Esophagus (tissue), 2 donors: ENCODE measurements around the gene APLF. TPM values are rescaled to one million over a fixed set of nuclear protein-coding genes. Genes with fewer than 3 reads are reported as not detected.
"Not testable (repeated sequence)": the region's sequence is repeated elsewhere in the genome, so short reads cannot be mapped to it uniquely, and the experiment has no call there.

Experiments used
- H3K27ac ChIP-seq, 2 donors: one replicate each; pipeline ENCODE4 v1.5.1; 2013; ENCODE audit warnings: low read depth in 2 of 2, mild to moderate bottlenecking in 2 of 2, inconsistent platforms in 1 of 2, low read length in 1 of 2, moderate library complexity in 1 of 2
- H3K27me3 ChIP-seq, 2 donors: one replicate each; pipeline ENCODE4 v1.6.1; 2013; ENCODE audit warnings: low read length in 2 of 2, control low read depth in 1 of 2, mild to moderate bottlenecking in 1 of 2; ENCODE audit not compliant: insufficient read depth in 2 of 2, control insufficient read depth in 1 of 2
- H3K36me3 ChIP-seq, 2 donors: one replicate each; pipeline ENCODE4 v1.6.1; 2013; ENCODE audit warnings: low read length in 1 of 2; ENCODE audit not compliant: control insufficient read depth in 2 of 2, insufficient read depth in 2 of 2
- H3K4me1 ChIP-seq, 2 donors: one replicate each; pipeline ENCODE4 v1.6.1; 2013; ENCODE audit warnings: low read length in 1 of 2; ENCODE audit not compliant: control insufficient read depth in 2 of 2, insufficient read depth in 2 of 2
- H3K4me3 ChIP-seq, 2 donors: one replicate each; pipeline ENCODE4 v1.5.1; 2013; ENCODE audit warnings: low read length in 2 of 2, mild to moderate bottlenecking in 2 of 2, low read depth in 1 of 2, moderate library complexity in 1 of 2
- H3K9me3 ChIP-seq, 2 donors: one replicate each; pipeline ENCODE4 v1.6.1; 2013; ENCODE audit warnings: mild to moderate bottlenecking in 2 of 2, low read depth in 1 of 2, low read length in 1 of 2, moderate library complexity in 1 of 2; ENCODE audit not compliant: control insufficient read depth in 2 of 2, insufficient read depth in 1 of 2
- WGBS, 2 donors: extraction: QIAGEN DNeasy Blood & Tissue Kit; methylation state at CpG; one replicate each; pipeline ENCODE4 v1.1.7; 2013; 5-methylcytosine and 5-hydroxymethylcytosine counted together
- polyA plus RNA-seq, 2 donors: library from polyadenylated mRNA; stranded (reverse); fragments of 200-250 nt; gene quantifications; one replicate each; pipeline ENCODE4 v1.2.3, GENCODE V29; 2013
- donor health status: healthy with polysubstance abuse.
- donor health status: Bipolar disorder and iron deficiency.

APLF gene
- polyA plus RNA-seq, 2 donors = 1.1 to 1.3 TPM

DNA sequence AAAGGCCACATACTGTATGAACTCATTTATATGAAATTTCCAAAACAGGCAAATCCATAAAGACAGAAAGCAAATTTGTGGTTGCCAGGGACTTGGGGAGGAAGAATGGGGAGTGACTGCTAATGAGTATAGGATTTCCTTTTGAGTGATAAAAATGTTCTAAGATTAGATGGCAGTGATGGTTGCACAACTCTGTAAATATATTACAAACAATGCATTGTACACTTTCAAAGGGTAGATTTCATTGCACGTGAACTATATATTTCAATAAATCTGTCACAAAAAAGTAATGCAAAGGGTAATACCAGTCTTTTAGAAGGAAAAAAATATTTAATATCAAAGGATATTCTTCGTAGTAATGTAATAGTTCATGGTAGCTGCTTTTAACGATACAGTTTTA, 112.3 kb downstream of the APLF start:
- no peak overlapping the region for H3K27ac ChIP-seq
- no peaks in the 10 kb centered on the region for H3K9me3 ChIP-seq
- 89 to 92% methylated on average over 3 of the region's 3 CpGs for WGBS, 2 donors
- no peaks in the 10 kb centered on the region for H3K27me3 ChIP-seq
- no peaks in the 10 kb centered on the region for H3K4me1 ChIP-seq
- H3K36me3 ChIP-seq = no peaks in the 10 kb centered on the region
- H3K4me3 ChIP-seq = no peak overlapping the region

GRCh38 chr2:68588589-68588988, 121.2 kb downstream of the APLF start:
- WGBS, 2 donors = 48 to 52% methylated on average over 2 of the region's 2 CpGs
- no peaks in the 10 kb centered on the region for H3K4me1 ChIP-seq

DNA sequence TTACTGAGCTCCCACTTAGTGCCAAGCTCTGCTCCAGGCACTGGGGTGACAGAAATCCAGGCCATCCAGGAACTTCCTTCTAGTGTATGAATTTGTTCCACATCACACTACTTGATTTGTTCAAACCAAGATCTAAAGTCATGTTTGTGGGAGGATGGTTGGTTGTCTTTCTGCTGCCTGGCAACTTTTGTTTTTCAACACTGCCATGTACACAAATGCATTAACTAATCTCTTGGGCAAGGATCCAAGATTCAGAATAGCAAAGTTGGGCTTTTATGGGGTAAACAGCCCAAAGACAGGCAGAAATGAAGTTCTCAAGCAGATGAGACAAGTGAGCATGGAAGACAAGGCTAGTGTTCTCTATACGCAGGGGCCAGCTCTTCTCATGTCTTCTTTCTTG, 122.6 kb downstream of the APLF start:
- Histone ChIP-seq H3K27me3 (no peaks in the 10 kb centered on the region), H3K4me1 (no peaks in the 10 kb centered on the region), H3K27ac (no peak overlapping the region), H3K9me3 (no peaks in the 10 kb centered on the region), H3K4me3 (no peak overlapping the region), H3K36me3 (no peaks in the 10 kb centered on the region)
- WGBS, 2 donors = 62 to 77% methylated on average over 1 of the region's 1 CpG

More at GRCh38 chr2:68588589-68588988, 121.2 kb downstream of the APLF start:
- H3K27ac ChIP-seq = no peak overlapping the region
- H3K27me3 ChIP-seq = no peaks in the 10 kb centered on the region
- no peaks in the 10 kb centered on the region for H3K36me3 ChIP-seq
- no peaks in the 10 kb centered on the region for H3K9me3 ChIP-seq
- no peak overlapping the region for H3K4me3 ChIP-seq

- Histone ChIP-seq H3K4me3 (no peak overlapping the region), H3K36me3 (no peaks in the 10 kb centered on the region), H3K27ac (no peak overlapping the region), H3K9me3 (no peaks in the 10 kb centered on the region), H3K27me3 (no peaks in the 10 kb centered on the region), H3K4me1 (no peaks in the 10 kb centered on the region)
- WGBS, 2 donors = 46 to 64% methylated on average over 1 of the region's 1 CpG
Measured at GRCh38 chr2:68590702-68591101, 123.3 kb downstream of the APLF start.

DNA sequence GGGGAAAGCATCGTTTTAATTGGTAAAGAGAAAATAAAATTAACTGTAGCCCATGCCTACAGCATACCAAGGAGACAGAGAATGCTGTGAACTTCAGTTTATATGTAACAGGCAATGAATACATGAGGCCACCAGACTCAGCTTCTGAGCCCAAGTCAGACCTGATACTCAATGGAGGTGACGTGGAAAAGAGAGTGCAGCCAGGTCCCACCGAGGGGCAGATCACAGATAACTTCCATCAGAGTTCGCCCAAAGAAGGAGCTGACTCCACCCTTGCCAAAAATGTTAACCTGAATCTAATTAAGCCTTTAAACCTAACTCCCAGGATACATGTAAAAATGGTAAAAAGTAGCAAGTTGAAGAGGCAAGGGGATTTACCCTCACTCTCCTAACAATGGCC, 123.8 kb downstream of the APLF start:
- no peak overlapping the region for H3K27ac ChIP-seq
- no peaks in the 10 kb centered on the region for H3K9me3 ChIP-seq
- no peak overlapping the region for H3K4me3 ChIP-seq
- 83 to 85% methylated on average over 4 of the region's 4 CpGs for WGBS, 2 donors
- no peaks in the 10 kb centered on the region for H3K36me3 ChIP-seq
- H3K27me3 ChIP-seq = no peaks in the 10 kb centered on the region
- H3K4me1 ChIP-seq = no peaks in the 10 kb centered on the region

- Histone ChIP-seq H3K27me3 (no peaks in the 10 kb centered on the region), H3K9me3 (no peaks in the 10 kb centered on the region), H3K27ac (no peak overlapping the region), H3K4me3 (no peak overlapping the region), H3K36me3 (no peaks in the 10 kb centered on the region), H3K4me1 (no peaks in the 10 kb centered on the region)
- 89 to 97% methylated on average over 1 of the region's 1 CpG for WGBS, 2 donors
Measured at GRCh38 chr2:68594041-68594440, 126.7 kb downstream of the APLF start.

- 28 to 40% methylated on average over 5 of the region's 5 CpGs for WGBS, 2 donors
- H3K36me3 ChIP-seq = no peaks in the 10 kb centered on the region
- no peak overlapping the region for H3K27ac ChIP-seq
Measured at GRCh38 chr2:68594674-68595492, 127.5 kb downstream of the APLF start.

GRCh38 chr2:68595493-68595785, 128.1 kb downstream of the APLF start:
- 78 to 79% methylated on average over 2 of the region's 2 CpGs for WGBS, 2 donors
- not testable (repeated sequence) for H3K4me1 ChIP-seq, H3K4me3 ChIP-seq, H3K36me3 ChIP-seq, H3K9me3 ChIP-seq, H3K27ac ChIP-seq, H3K27me3 ChIP-seq

More at GRCh38 chr2:68594674-68595492, 127.5 kb downstream of the APLF start:
- no peaks in the 10 kb centered on the region for H3K9me3 ChIP-seq
- H3K27me3 ChIP-seq = no peaks in the 10 kb centered on the region
- no peak overlapping the region for H3K4me3 ChIP-seq
- no peaks in the 10 kb centered on the region for H3K4me1 ChIP-seq

DNA sequence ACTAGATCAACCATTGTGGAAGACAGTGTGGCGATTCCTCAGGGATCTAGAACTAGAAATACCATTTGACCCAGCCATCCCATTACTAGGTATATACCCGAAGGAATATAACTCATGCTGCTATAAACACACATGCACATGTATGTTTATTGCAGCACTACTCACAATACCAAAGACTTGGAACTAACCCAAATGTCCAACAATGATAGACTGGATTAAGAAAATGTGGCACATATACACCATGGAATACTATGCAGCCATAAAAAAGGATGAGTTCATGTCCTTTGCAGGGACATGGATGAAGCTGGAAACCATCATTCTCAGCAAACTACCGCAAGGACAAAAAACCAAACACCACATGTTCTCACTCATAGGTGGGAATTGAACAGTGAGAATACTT, 133.1 kb downstream of the APLF start:
- H3K9me3 ChIP-seq, H3K36me3 ChIP-seq, H3K27ac ChIP-seq, H3K4me1 ChIP-seq, H3K4me3 ChIP-seq, H3K27me3 ChIP-seq: not testable (repeated sequence)
- 90% methylated on average over 3 of the region's 3 CpGs for WGBS, 2 donors

DNA sequence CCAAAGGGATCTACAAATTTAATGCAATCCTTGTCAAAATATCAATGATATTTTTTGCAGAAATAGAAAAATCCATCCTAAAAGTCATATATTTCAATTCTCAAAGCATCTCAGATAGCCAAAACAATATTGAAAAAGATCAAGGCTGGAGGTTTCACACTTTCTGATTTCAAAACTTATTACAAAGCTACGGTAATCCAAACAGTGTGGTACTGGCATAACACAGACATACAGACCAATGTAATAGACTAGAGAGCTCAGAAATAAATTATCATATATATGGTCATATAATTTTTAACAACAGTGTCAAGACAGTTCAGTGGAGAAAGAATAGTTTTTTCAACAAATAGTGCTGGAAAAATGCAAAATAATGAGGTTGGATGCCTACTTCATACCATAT, 135.7 kb downstream of the APLF start:
- WGBS, 2 donors = 93 to 95% methylated on average over 1 of the region's 1 CpG
- H3K9me3 ChIP-seq = no peaks in the 10 kb centered on the region
- no peaks in the 10 kb centered on the region for H3K27me3 ChIP-seq
- H3K4me3 ChIP-seq = no peak overlapping the region
- H3K36me3 ChIP-seq = no peaks in the 10 kb centered on the region
- no peaks in the 10 kb centered on the region for H3K4me1 ChIP-seq
- no peak overlapping the region for H3K27ac ChIP-seq
